Stimulated activated CD8-positive, alpha-beta memory T cell treated with anti-CD3 and anti-CD28 coated beads, Interleukin-12 subunit alpha, Interleukin-12 subunit beta, amount 100 ng/mL, for 4 hours (primary cell): ENCODE measurements around the gene CFAP54.

ENCODE experiments used
- DNase-seq: peaks from one replicate; pipeline ENCODE4 v3.0.0-alpha.2; 2020; ENCODE audit warnings: low read depth

The CFAP54 gene

GRCh38 chr12:96892104-96892503 lies 402.7 kb downstream of the CFAP54 start:
- DNase-seq = no peak

DNA sequence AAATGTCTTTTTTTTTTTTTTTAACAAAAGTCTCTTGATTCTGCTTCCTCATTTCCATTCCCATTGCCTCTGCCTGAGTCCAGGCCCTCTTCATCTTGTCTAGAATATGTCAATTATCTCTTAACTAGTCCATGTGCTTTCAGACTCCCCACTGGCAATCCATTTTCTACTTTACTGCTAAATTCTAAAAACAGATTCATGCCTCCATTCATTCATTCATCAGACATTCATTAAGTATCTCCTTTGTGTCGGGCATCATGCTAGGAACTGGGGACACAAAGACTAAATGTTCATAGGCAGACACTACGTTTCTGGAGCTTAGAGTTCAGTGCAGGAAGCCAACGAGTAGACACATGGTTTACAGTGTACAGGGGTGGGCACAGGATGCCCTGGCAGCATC lies 408.0 kb downstream of the CFAP54 start:
- DNase-seq = no peak

DNA sequence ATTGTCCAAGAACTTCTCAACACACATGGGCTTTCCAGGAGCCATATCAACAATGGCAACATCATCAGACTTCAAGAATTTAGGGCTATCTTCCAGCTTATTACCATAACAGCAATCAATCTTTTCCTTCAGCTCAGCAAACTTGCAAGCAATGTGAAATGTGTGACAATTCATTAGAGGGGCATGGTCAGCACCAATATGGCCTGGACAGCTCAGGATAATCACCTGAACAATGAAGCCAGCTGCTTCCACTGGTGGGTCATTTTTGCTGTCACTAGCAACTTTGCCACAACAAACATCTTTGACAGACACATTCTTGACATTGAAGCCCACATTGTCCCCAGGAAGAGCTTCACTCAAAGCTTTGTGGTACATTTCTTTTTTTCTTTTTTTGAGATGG lies 411.8 kb downstream of the CFAP54 start:
- DNase-seq = no peak

GRCh38 chr12:96902076-96902475 lies 412.7 kb downstream of the CFAP54 start:
- no peak for DNase-seq

DNA sequence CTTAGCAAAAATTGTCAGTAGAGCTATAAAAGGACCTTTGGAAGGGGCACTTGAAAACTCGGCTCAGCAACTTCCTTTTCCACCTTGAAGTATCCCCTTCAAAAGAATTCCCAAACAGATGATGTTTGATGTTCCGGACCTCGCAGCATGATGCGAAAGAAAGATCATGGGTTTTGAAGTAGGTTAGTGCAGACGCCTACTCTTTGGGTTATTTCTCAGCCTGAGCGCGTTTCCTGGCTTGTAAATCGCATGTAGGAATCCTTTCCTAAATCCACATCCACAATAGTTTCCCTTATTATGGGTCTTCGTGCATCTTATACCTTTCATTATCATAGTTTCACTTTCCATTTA lies 417.1 kb downstream of the CFAP54 start:
- DNase-seq = no peak

- DNase-seq = peak; percentile 76
Measured at GRCh38 chr12:96906849-96907670, 417.7 kb downstream of the CFAP54 start, which contains the start of gene NEDD1. NEDD1 (plus strand) TSS chr12:96907257; CDS start chr12:96909760, 2,503 bp downstream.

DNA sequence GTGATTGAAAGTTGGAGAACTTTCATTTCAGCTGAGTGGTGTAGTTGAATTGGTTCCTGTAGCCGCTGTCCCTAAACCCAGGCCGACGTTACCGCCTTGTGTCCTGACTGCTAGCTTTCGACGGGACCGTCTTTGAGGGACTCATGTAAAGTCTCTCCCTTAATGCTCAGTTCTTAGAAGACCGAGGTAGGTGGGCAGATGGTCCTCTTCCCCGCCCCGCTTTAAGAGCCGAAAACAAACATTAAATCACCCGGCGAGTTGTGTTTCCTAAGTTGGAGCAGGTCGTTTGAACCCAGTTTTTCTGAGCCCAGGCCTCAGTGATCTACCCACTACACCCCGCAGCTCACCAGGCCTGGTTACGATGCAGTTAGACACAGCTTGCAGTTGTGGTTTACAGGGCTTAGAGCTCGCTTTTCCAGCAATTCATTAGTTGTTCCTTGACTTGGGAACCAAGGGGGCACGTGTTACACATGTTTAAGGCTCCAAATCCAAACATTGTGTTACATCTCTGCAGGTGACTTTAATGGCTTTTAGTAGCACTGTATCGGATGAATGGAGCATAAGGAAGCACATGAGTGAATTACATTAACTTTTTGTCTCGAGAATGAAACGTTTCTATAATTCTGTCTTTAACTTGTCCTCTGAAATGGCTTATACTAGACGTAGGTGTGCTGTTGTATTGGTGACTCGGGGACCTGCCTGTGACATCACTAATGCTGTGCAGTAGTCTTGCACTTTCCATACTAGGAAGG lies 418.5 kb downstream of the CFAP54 start:
- DNase-seq = no peak

DNA sequence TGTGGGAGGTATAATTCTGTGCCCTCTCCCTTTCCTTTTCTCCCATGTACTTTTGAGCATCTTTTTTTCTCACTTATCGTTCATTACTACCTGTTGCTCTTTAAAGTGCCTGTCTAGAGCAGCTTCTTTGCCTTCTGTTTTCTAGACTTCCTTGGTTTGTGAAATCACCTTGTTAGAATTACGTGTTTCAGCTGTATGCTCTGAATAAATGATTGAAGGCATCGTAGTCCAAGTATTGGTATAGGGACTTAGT lies 419.0 kb downstream of the CFAP54 start:
- DNase-seq = no peak

- no peak for DNase-seq
Measured at GRCh38 chr12:96912261-96912660, 422.9 kb downstream of the CFAP54 start.

DNA sequence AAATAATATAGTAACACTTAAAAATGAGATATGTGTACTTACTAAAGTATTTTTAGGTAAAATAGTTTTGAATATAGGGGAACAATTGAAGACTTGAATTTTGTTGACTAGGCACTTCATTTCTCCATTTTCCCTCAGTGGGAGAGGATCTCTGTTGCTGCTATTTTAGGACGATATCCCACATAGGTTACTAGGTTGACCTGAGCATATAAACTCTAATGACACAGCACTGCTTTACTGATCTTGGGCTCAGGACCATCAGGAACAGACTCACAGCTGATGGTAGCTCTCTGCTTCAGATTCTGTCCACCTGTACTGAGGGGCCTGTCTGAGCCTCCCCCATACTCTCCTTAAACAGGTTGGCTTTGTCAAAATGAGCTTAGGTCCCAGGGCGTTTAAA lies 423.6 kb downstream of the CFAP54 start:
- DNase-seq = no peak

DNA sequence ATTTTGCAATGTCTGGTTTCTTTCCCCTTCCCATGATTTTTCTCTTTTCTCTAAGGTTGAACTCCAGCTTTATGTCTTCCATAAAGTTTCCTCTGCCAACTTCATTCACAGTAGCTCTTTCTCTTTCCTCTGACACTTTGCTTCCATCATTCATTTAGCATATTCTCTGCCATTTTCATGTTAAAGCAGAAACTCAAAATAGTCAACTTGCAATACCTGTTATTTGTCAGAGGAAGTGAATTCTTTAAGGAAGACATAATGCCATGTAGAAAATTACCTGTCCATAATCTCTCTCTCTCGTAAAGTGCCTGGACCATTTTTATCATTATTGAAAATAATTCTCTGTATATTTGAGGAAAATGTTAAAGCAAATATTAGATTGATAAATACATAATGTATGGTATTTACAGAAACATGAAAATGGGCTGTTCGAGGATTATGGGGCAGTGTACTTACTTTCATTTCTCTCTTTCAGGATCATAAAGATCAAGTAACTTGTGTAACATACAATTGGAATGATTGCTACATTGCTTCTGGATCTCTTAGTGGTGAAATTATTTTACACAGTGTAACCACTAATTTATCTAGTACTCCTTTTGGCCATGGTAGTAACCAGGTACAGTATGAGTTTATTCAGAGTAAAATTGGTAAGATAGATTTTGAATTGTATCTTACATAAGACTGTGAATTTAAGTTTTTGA lies 430.3 kb downstream of the CFAP54 start:
- no peak for DNase-seq
